ENCODE results near the gene CES1. TPM values are rescaled to one million over a fixed set of nuclear protein-coding genes. Genes with fewer than 3 reads are reported as not detected.

CES1 gene
- total and polyA plus RNA-seq, 2 experiments from 2014 or later: 0.76 TPM; not detected in 1

DNA sequence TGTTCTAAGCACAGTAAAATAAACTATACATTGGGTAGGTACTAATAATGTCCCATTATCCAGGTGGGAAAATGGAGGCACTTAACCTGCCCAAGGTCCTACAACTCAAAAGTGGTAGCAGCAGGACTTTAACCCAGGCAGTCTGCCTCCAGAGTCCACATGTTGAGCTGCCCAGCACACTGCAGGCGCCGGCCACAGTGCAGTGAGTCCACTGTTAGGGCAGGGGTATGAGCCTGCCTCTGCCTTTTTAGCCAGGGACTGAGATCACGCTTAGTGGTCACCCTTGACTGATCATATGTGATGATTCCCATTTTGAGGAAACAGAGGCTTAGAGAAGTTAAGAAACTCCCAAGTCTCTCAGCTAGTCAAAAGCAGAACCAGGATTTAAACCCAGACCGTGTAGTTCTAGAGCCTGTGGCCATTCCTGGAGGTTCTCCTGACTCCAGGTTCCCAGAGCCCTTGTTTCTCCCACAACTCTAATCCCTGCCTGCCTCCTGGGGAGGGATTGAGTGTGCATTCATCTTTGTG, 8.4 kb downstream of the CES1 start:
- H3K9me3 ChIP-seq (ENCODE audit: low read depth): no peaks in the 10 kb centered on the region
- H3K4me3 ChIP-seq: no peak overlapping the region
- H3K4me2 ChIP-seq (ENCODE audit: unreplicated experiment): no peak overlapping the region
- 76 to 81% methylated on average over 4 of the region's 4 CpGs for WGBS, 2 experiments (ENCODE audit: low coverage in 1 of 2, low lambda C conversion rate in 2 of 2, missing lambda C conversion rate in 2 of 2)
- H3K27me3 ChIP-seq (replicated peaks; ENCODE audit: insufficient read depth): no peaks in the 10 kb centered on the region
- no peaks in the 10 kb centered on the region for H4K20me1 ChIP-seq (ENCODE audit: insufficient read depth)
- H3K36me3 ChIP-seq (ENCODE audit: low read depth): no peaks in the 10 kb centered on the region
- no peak overlapping the region for H3K9ac ChIP-seq
- no peaks in the 10 kb centered on the region for H3K4me1 ChIP-seq (ENCODE audit: insufficient read depth)
- H3K27ac ChIP-seq: no peak overlapping the region
- no peaks in the 10 kb centered on the region for H3F3A ChIP-seq (ENCODE audit: insufficient read depth)
- H3K79me2 ChIP-seq (ENCODE audit: insufficient read depth): no peaks in the 10 kb centered on the region
- no peaks in the 10 kb centered on the region for H3K9me2 ChIP-seq (ENCODE audit: insufficient read depth)
- no peak for DNase-seq
- H2AFZ ChIP-seq: no peak overlapping the region
- TF ChIP-seq EZH2phosphoT487 (IDR thresholded peaks at IDR 0.05; ENCODE audit: insufficient read depth, low read depth) (no peak), EZH2 (IDR thresholded peaks at IDR 0.05; ENCODE audit: insufficient read depth, poor library complexity, severe bottlenecking) (no peak)
- in situ Hi-C loops (cut with MboI): no loop called here

DNA sequence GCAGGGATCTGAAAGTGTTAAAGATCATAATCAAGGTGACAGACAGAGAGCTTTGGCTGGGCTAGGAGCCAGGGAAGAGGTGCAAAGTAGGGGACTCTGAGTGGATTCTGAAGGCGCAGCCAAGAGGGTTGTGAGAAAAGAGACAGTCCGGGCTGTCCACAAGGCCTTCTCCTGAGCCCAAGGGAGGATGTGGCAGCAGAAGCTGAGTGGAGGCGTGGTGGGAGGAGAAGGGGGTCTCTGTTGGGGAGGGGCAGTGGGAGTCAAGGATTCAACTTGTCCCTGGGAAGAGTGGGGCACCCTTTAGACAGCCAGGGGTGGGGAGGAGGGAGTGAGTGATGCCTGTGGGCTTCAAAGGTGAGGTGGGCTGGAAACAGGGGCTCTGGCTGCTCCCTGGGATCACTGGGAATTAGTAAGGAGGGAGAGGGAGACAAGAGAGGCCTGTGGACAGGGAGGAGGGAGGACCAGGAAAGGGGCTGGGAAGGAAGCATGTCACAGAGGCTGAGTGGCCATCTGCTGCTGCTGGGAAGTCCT, 10.6 kb downstream of the CES1 start:
- TF ChIP-seq EZH2phosphoT487 (IDR thresholded peaks at IDR 0.05; ENCODE audit: insufficient read depth, low read depth): no peak
- TF ChIP-seq EZH2 (IDR thresholded peaks at IDR 0.05; ENCODE audit: insufficient read depth, poor library complexity, severe bottlenecking): no peak
- in situ Hi-C loops (cut with MboI): no loop called here

DNA sequence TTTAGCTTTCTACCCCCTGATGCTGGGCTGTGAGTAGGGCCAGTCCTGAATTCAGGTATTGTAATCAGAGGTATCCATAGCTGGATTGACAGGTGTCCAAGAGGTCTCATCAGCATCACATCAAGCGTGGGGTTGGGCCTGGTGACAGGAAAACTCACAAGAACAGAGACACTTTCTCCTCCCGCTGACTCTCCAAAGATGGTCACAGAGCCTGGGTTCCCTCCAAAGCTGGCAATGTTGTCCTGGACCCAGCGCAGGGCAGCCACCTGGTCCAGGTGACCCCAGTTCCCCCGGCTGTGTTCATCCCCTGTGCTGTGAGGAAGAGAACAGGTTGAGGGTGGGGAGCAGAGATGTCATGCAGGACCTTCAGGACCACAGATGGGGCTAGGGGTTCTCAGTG, 11.7 kb downstream of the CES1 start:
- 51 to 60% methylated on average over 4 of the region's 4 CpGs for WGBS, 2 experiments (ENCODE audit: low coverage in 1 of 2, low lambda C conversion rate in 2 of 2, missing lambda C conversion rate in 2 of 2)

More for the DNA sequence above, 10.6 kb downstream of the CES1 start:
- H3K36me3 ChIP-seq (ENCODE audit: low read depth): no peaks in the 10 kb centered on the region
- DNase-seq: no peak
- H3K4me3 ChIP-seq: no peak overlapping the region
- no peaks in the 10 kb centered on the region for H3K4me1 ChIP-seq (ENCODE audit: insufficient read depth)
- H3K9ac ChIP-seq: no peak overlapping the region
- 59 to 66% methylated on average over 3 of the region's 3 CpGs for WGBS, 2 experiments (ENCODE audit: low coverage in 1 of 2, low lambda C conversion rate in 2 of 2, missing lambda C conversion rate in 2 of 2)
- no peaks in the 10 kb centered on the region for H3K27me3 ChIP-seq (replicated peaks; ENCODE audit: insufficient read depth)
- no peak overlapping the region for H2AFZ ChIP-seq
- H3K79me2 ChIP-seq (ENCODE audit: insufficient read depth): no peaks in the 10 kb centered on the region
- H3K4me2 ChIP-seq (ENCODE audit: unreplicated experiment): no peak overlapping the region
- no peaks in the 10 kb centered on the region for H3K9me2 ChIP-seq (ENCODE audit: insufficient read depth)
- no peaks in the 10 kb centered on the region for H3K9me3 ChIP-seq (ENCODE audit: low read depth)
- H3F3A ChIP-seq (ENCODE audit: insufficient read depth): no peaks in the 10 kb centered on the region
- no peak overlapping the region for H3K27ac ChIP-seq
- no peaks in the 10 kb centered on the region for H4K20me1 ChIP-seq (ENCODE audit: insufficient read depth)

DNA sequence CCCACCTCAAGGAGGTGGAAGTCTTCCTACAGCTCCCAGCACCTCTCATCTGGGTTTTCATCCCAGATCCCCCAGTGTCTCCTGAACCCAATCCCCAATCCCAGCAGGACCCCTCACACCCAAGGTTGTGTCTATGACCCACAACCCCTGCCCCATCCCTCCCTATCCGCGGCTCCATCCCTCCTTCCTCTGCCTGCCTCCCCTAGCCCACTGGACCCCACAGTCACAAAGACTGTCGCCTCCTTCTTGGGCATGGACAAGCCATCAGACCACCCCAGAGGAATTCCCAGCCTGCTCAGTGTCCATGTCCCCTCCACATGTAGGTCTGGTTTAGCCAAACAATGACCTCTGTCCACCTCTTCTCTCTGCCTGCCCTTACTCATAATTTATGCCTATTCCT, 12.3 kb downstream of the CES1 start:
- Histone ChIP-seq H3K4me1 (ENCODE audit: insufficient read depth) (no peaks in the 10 kb centered on the region), H3K27ac (no peak overlapping the region), H3K4me2 (ENCODE audit: unreplicated experiment) (no peak overlapping the region), H4K20me1 (ENCODE audit: insufficient read depth) (no peaks in the 10 kb centered on the region), H2AFZ (no peak overlapping the region), H3K79me2 (ENCODE audit: insufficient read depth) (no peaks in the 10 kb centered on the region), H3F3A (ENCODE audit: insufficient read depth) (no peaks in the 10 kb centered on the region), H3K9me3 (ENCODE audit: low read depth) (no peaks in the 10 kb centered on the region), H3K9ac (no peak overlapping the region), H3K36me3 (ENCODE audit: low read depth) (no peaks in the 10 kb centered on the region), H3K27me3 (replicated peaks; ENCODE audit: insufficient read depth) (no peaks in the 10 kb centered on the region), H3K9me2 (ENCODE audit: insufficient read depth) (no peaks in the 10 kb centered on the region), H3K4me3 (no peak overlapping the region)
- no peak for DNase-seq
- no peak for TF ChIP-seq EZH2 (IDR thresholded peaks at IDR 0.05; ENCODE audit: insufficient read depth, poor library complexity, severe bottlenecking)
- no peak for TF ChIP-seq EZH2phosphoT487 (IDR thresholded peaks at IDR 0.05; ENCODE audit: insufficient read depth, low read depth)
- in situ Hi-C loops (cut with MboI): no loop called here
- WGBS, 2 experiments (ENCODE audit: low coverage in 1 of 2, low lambda C conversion rate in 2 of 2, missing lambda C conversion rate in 2 of 2): 64 to 76% methylated on average over 1 to 3 of the region's 3 CpGs

More for the DNA sequence above, 11.7 kb downstream of the CES1 start:
- Histone ChIP-seq H3K4me3 (no peak overlapping the region), H3K4me2 (ENCODE audit: unreplicated experiment) (no peak overlapping the region), H3F3A (ENCODE audit: insufficient read depth) (no peaks in the 10 kb centered on the region), H3K9me3 (ENCODE audit: low read depth) (no peaks in the 10 kb centered on the region), H3K79me2 (ENCODE audit: insufficient read depth) (no peaks in the 10 kb centered on the region), H4K20me1 (ENCODE audit: insufficient read depth) (no peaks in the 10 kb centered on the region), H3K9me2 (ENCODE audit: insufficient read depth) (no peaks in the 10 kb centered on the region), H3K4me1 (ENCODE audit: insufficient read depth) (no peaks in the 10 kb centered on the region), H3K27me3 (replicated peaks; ENCODE audit: insufficient read depth) (no peaks in the 10 kb centered on the region), H3K9ac (no peak overlapping the region), H3K36me3 (ENCODE audit: low read depth) (no peaks in the 10 kb centered on the region), H2AFZ (no peak overlapping the region), H3K27ac (no peak overlapping the region)
- TF ChIP-seq EZH2phosphoT487 (IDR thresholded peaks at IDR 0.05; ENCODE audit: insufficient read depth, low read depth) (no peak), EZH2 (IDR thresholded peaks at IDR 0.05; ENCODE audit: insufficient read depth, poor library complexity, severe bottlenecking) (no peak)
- in situ Hi-C loops (cut with MboI): no loop called here
- DNase-seq: no peak

Data from GM23248 (cell line).